NCI-H1930 (cell line): ENCODE results near the gene EIPR1.

ENCODE experiments used
- DNase-seq, 2 experiments: peaks; one replicate each; lab custom pipeline; 2025; lab: John Stamatoyannopoulos, UW

EIPR1 gene

DNA sequence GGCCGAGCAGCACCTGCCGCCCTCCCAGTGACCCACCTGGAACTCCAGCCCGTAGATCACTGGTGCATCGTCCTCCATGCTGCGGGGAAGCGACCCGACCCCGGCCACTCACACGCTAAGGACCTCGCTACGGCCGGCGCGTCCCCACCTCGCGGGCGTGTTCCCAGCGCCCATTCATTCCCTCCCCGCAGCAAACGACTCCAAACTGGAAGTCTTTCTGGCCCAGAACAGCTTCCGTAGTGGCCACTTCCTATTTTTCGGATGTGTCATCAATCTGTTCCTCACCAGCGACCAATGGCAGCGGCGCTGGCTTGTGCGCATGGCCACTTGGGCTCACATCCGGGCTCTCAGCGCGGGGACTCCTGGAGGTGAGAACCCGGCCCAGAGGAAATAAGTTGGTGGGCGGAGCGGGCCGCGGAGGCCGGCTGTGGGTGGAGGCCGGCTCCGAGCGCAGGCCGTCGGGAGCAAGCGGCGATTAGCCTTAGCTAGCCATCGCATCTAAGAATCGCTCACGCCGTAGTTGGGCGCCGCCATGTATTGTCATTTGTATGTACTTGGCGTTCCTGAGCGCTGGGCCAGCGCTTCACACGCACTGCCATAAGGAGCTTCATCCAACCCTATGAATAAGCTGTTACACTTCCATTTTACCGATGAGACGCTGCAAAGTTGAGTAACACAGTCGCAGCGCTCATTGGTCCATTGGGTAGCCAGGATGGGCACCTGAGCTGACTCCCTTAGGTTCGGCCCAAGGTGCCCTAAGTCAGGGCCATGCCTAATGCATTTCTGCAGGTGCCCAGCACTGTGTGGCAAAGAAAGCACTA, at the start of gene EIPR1:
Gene EIPR1, minus strand, starts transcription at position 207 of the 821 bp plus-strand sequence. Its CDS starts 129 bp downstream, at position 78.
- peak; percentile 95 to 97 for DNase-seq

GRCh38 chr2:3427272-3427671, 49.7 kb upstream of the EIPR1 start:
- DNase-seq: no peak

DNA sequence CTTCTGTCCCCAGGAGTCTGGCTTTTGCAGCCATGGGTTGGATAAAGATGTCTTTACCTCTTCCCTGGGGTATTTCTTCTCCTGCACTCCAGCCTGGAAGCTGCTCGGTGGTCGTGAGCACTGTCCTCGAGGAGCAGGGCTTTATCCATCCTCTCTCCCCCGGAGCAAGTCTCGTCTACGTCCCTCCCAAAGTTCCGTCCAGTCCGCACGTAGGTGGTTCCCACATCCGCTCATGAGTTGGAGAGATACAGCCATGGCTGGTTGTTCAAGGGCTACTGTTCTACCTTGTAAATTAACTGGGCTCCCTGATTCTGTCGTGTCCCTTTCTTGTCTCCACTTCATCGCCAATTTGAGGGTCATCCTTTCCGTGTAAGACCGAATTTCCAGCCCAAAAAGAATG, 49.0 kb upstream of the EIPR1 start:
- no peak for DNase-seq

DNA sequence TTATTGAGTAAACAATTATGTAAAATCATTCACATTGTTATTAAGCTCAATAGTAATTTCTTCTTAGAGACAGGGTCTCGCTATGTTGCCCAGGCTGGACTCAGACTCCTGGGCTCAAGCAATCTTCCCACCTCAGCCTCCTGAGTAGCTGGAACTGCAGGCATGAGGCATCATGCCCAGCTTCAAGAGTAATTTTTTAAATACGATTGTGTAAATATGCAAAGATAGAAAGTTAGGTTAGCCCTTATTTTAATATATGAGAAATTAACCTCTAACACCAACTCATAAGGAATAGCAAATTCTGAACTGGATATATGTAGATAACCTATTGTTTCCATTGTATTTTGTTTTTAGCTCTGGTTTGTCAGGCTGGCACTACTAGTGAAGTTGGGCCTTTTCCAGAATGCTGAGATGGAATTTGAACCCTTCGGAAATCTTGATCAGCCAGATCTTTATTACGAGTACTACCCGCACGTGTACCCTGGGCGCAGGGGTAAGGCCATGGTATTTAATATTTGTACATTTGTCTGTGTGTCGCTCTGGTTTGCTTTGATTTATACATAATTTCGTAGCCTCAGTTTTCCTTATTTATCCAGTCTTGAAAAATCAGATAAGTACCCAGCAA, 46.7 kb upstream of the EIPR1 start:
- no peak for DNase-seq

DNA sequence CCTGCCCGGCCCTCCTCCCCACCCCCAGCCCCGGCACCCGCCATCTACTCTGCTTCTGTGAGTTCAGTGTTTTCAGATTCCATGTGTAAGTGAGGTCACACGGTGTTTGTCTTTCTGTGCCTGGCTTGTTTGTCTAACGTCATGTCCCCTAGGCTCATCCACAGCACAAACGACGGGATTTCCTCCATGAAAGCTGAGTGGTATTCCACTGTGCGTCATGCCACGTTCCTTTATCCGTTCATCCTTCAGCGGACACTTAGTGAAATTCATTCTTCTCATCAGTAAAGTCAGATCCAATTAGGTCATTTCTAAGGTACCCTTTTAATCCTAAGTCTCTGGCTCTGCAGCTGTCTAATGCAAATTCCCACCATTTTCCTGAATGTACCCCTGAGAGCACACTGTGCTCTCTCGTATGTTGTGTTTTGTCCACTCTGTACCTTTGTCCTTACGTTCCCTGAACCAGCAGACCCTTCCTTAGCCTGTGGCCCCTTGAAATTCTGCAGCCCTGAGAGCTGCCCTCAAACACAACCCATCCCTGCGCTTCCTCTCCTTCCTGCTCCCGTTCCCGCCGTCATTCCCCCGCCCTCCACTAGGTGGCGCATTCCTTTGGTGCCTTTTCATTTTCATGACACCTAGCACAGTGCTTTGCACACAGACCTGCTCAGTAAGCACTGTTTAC, 46.0 kb upstream of the EIPR1 start:
- peak; percentile 9 to 40 for DNase-seq

DNA sequence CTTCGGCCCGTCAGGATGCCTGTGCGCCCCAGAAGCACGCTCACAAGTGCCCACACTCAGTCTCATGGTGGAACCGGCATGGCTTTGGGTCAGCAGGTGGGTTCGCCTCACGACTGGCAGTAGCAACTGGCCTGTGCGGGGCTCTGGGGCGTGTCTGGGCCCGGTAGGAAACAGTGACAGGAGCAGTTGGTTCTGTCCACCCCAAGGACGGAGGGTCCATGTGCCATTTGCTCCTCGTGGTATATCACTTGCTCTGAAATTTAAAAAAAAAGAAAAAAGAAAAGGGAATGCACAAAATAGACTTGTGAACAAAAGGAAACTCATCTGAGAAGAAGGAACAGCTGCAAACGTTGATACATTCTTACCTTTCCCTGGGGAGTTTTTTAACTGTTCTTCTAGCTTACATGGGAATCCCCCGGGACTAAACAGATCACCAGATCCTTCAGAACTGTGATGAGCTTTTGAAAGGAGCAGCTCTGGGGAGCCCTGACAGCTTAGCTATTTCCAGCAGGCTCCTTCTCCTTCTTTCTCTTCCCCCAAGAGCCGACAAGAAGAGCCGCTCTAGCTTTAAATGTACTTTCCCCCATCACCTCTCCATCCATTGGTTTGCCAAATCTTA, 44.7 kb upstream of the EIPR1 start:
- no peak for DNase-seq

DNA sequence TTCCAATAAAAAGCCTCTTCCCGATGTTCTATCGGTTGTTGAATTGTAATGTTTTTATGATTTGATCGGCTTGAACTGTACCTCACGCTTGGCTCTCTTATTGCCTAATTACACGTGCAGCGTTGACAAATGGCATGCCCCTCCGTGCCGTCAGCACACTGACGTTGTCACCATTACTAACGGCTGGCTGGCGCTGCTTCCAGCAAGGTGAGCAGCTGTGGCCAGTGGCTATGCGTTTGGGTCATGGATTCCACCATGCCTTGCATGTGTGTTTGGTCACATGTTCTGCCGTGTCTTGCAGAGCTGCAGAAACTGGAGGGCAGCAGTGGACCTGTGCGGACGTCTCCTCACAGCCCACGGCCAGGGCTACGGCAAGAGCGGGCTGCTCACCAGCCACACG, 44.0 kb upstream of the EIPR1 start:
- no peak for DNase-seq

- DNase-seq: no peak
These were observed 43.3 kb upstream of the EIPR1 start for GRCh38 chr2:3420769-3421397.

DNA sequence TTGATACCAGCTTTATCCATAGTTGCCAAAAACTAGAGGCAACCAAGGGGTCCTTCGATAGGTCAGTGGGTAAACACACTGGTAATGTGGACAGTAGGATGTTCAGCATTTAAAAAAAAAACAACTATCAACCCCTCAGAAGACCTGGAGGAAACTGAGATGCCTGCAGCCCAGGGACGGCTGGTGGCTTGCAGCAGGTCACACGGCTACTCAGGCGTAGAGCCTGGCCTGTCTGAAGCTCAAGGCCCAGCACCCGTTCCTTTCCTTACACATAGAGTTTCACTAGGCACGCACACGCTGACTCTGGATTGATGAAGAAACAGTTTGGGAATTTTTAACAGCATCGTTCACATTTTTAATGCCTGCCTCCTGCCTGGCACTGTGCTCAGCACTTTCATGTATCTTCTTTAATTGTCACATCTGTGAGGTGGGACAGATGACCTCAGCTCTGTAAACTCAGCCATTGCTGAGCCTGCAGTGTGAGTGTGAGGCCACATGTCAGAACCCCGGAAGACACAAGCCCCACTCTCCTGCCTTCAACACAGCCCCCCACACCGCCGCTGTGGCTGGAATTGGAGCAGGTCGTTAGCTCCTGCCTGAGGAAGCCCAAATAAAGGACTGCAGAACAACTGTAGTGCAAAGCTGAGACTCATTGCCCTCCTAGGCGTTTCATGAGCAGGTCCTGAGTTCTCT, 42.6 kb upstream of the EIPR1 start:
- no peak for DNase-seq

DNA sequence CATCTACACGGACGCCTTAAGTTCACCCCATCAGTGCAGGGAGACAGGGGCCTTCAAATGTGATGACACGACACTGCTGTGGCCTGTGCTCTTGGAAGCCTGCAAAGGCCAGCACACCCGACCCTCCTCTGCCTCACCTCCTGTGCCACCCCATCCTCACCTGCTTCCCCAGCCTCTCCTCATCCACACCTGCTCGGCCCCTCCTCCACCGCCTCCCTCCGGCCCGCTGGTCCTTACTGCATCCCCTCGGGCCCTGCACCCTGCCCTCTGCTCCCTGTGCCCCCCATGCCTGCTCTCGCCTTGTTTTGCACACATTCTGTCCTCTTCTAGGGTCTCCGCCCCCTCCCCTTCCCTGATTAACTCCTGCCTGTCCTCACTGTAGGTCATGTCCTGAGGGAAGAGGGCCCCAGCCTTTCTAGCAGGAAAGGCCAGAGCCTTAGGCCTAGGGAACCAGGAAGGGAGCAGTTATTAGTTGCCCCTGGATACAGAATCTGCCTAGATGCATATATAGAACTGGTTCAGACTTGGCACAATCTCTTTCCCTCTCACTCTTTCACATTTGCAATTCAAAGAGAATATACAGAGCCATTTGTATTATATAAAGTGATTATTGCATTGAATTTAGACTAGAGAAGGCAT, 41.3 kb upstream of the EIPR1 start:
- no peak for DNase-seq

DNA sequence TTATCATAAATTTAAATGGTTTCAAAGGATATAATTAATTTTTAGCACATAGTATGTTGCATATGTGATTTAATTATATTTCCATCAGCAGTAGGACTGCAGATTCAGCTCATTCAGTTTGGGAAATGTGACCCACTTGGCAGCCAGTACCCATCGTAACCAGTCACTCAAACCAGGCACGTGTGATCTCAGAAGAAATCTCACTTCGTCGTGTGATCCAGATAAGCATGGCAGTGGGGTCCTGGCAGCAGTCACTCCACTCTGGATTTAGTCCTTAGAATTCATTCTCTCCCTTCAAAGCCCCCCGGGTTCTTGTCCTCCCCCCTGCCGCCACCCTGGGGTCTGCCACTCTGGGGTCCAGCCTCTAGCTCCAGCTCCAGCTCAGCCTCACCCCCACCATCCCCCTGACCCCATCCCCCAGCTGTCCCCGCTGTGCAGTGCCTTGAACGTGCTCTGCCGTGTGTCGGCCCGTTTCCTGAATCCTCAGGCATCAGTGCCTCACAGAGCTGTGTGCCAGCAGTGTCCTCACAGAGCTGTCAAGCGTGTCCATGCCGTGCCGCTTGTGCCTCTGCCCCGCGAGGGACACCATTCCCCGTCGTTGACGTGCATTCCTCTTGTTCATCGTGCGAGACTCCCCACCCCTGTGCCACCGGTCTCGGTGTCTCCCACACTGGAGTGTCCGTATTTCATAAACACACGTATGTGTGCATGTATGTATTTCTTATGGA, 36.7 kb upstream of the EIPR1 start:
- no peak for DNase-seq

DNA sequence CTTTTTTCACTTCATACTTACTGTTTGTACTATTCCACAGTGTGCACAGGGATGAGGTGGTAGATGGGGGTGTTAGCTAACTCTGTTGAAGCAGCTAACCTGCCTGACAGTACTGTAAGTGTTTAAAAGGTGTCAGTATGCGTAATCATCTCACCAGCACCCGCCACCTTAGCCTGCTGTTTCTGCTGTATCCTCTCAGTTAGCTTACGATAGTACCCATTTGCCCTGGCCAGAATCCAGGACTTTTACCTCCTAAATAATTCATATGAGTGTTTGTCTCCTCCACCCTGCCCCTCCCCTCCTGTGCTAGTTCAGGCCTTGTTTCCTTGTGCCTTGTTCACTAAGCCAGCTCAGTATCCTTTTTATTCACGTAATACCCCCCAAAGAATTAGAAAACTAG, 36.1 kb upstream of the EIPR1 start:
- DNase-seq: no peak

DNA sequence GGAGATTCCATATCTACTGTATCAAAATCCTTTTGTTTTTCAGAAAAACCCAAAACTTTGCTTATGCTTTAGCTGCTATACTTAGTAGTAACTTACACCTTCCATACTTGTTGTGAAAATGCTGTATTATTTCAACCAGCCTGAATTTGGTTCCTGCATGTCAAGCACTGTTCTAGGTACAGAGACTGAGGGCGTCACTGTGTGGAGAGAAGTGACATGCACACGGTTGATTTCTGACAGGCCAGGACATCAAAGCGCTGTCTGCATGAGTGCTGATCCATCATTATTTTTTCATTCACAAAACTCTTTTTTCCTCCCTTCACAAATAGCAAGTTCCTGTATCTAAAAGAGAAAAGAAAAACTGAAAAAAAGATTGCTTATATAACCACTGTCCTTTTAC, 33.5 kb upstream of the EIPR1 start:
- no peak for DNase-seq

DNA sequence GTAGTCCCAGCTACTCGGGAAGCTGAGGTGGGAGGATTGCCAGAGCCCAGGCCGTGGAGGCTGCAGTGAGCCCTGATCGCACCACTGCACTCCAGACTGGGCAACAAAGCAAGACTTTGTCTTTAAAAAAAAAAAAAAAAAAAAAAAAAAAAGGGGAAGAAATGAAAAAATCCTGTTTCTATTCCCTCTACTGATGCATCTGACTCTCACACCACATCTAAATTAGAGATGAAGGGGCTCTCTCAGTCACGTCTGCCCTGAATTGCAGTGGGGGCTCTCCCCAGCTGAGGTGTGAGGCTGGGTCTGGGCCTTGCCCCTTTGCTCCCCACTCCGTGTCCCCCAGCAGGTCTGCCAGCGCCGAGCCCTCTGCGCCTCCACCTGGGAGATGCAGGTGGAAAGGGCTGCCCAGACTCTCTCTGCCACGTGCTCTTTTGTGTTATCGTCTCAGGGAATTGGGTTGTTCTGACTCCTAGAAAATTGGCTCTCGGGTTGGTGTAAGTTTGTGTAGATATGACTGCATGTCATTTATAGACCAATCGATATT, 32.1 kb upstream of the EIPR1 start:
- no peak for DNase-seq

GRCh38 chr2:3408781-3409180, 31.2 kb upstream of the EIPR1 start:
- DNase-seq: no peak

GRCh38 chr2:3406501-3406900, 28.9 kb upstream of the EIPR1 start:
- no peak for DNase-seq

GRCh38 chr2:3405876-3406275, 28.3 kb upstream of the EIPR1 start:
- no peak for DNase-seq

GRCh38 chr2:3405307-3405706, 27.7 kb upstream of the EIPR1 start:
- no peak for DNase-seq

GRCh38 chr2:3404349-3404894, 26.8 kb upstream of the EIPR1 start:
- no peak for DNase-seq
